ENCODE results near the gene XAGE2. TPM values are rescaled to one million over a fixed set of nuclear protein-coding genes. Genes with fewer than 3 reads are reported as not detected.
A peak's percentile ranks its signal among the peaks of the same experiment; 100 is the strongest.

Gene XAGE2
- total and polyA plus RNA-seq, 2 donors (not counting 1 experiment from before 2014, with no cell fraction given): not detected

GRCh38 chrX:52422884-52423283 is 54.1 kb downstream of the XAGE2 start:
- Histone ChIP-seq H3K27me3 (ENCODE audit: control insufficient read depth, insufficient read depth, low read length) (no peaks in the 10 kb centered on the region), H3K4me2 (ENCODE audit: extremely low read depth, insufficient read depth, low read length) (no peak overlapping the region), H4K20me1 (ENCODE audit: control insufficient read depth, extremely low read depth, insufficient read depth, low read length) (no peaks in the 10 kb centered on the region), H3K79me2 (ENCODE audit: control insufficient read depth, insufficient read depth, low read length) (no peaks in the 10 kb centered on the region), H3K27ac (ENCODE audit: insufficient read depth, low read length) (no peak overlapping the region), H2AFZ (ENCODE audit: low read length) (no peak overlapping the region), H3K36me3 (ENCODE audit: control insufficient read depth, insufficient read depth, low read length) (no peaks in the 10 kb centered on the region), H3K4me3 (replicated peaks in 1 of 4; ENCODE audit: control extremely low read depth in 1 of 4, insufficient read depth in 1 of 4, low read depth in 3 of 4, low read length in 4 of 4) (no peak overlapping the region), H3K9ac (ENCODE audit: insufficient read depth, low read length) (no peak overlapping the region), H3K4me1 (ENCODE audit: control insufficient read depth, extremely low read depth, insufficient read depth, low read length) (peaks cover 8% of the 10 kb centered on the region), H3K9me3 (ENCODE audit: control insufficient read depth, insufficient read depth, low read depth, low read length) (no peaks in the 10 kb centered on the region)
- peak; percentile 75 to 76 for DNase-seq (ENCODE audit: low read depth in 2 of 2)
- no peak for TF ChIP-seq EZH2 (IDR thresholded peaks at IDR 0.05; ENCODE audit: low read length, missing control alignments)
- TF ChIP-seq CTCF (conservative IDR thresholded peaks at IDR 0.05 in 1 of 2, IDR thresholded peaks at IDR 0.05 in 1 of 2; ENCODE audit: low read depth in 1 of 2, low read length in 2 of 2): no peak

GRCh38 chrX:52424656-52425055 is 55.8 kb downstream of the XAGE2 start:
- no peaks in the 10 kb centered on the region for H4K20me1 ChIP-seq (ENCODE audit: control insufficient read depth, extremely low read depth, insufficient read depth, low read length)
- no peak overlapping the region for H3K4me2 ChIP-seq (ENCODE audit: extremely low read depth, insufficient read depth, low read length)
- no peaks in the 10 kb centered on the region for H3K79me2 ChIP-seq (ENCODE audit: control insufficient read depth, insufficient read depth, low read length)
- no peak overlapping the region for H3K4me3 ChIP-seq (replicated peaks in 1 of 4; ENCODE audit: control extremely low read depth in 1 of 4, insufficient read depth in 1 of 4, low read depth in 3 of 4, low read length in 4 of 4)
- H3K27me3 ChIP-seq (ENCODE audit: control insufficient read depth, insufficient read depth, low read length): no peaks in the 10 kb centered on the region
- H3K9me3 ChIP-seq (ENCODE audit: control insufficient read depth, insufficient read depth, low read depth, low read length): no peaks in the 10 kb centered on the region
- TF ChIP-seq EZH2 (IDR thresholded peaks at IDR 0.05; ENCODE audit: low read length, missing control alignments) (no peak), CTCF (conservative IDR thresholded peaks at IDR 0.05 in 1 of 2, IDR thresholded peaks at IDR 0.05 in 1 of 2; ENCODE audit: low read depth in 1 of 2, low read length in 2 of 2) (no peak)
- no peaks in the 10 kb centered on the region for H3K36me3 ChIP-seq (ENCODE audit: control insufficient read depth, insufficient read depth, low read length)
- DNase-seq (ENCODE audit: low read depth in 2 of 2): peak; percentile 28 to 45
- H2AFZ ChIP-seq (ENCODE audit: low read length): no peak overlapping the region
- no peak overlapping the region for H3K9ac ChIP-seq (ENCODE audit: insufficient read depth, low read length)
- no peak overlapping the region for H3K27ac ChIP-seq (ENCODE audit: insufficient read depth, low read length)
- H3K4me1 ChIP-seq (ENCODE audit: control insufficient read depth, extremely low read depth, insufficient read depth, low read length): peaks cover 8% of the 10 kb centered on the region

Other genes with a start within 250 kb of the XAGE2 start
- gene MAGED4, start 184.1 kb upstream of the XAGE2 start, total RNA-seq: 26.9 and 31.1 TPM in 2 replicates
- 22.2 and 33.4 TPM in 2 replicates for gene MAGED4, start 184.1 kb upstream of the XAGE2 start, polyA plus RNA-seq
- gene XAGE1A, start 126.8 kb downstream of the XAGE2 start, total RNA-seq: not detected in 2 replicates
- not detected in 2 replicates for gene XAGE1A, start 126.8 kb downstream of the XAGE2 start, polyA plus RNA-seq
- gene XAGE1B, start 148.0 kb downstream of the XAGE2 start, total RNA-seq: not detected in 2 replicates
- gene XAGE1B, start 148.0 kb downstream of the XAGE2 start, polyA plus RNA-seq: not detected in 2 replicates